ES-I3 (cell line): ENCODE data around the gene PABPN1L.

Source experiments
- H3K36me3 ChIP-seq: 2 replicates; pipeline ENCODE4 v1.6.1; 2013; ENCODE audit warnings: mild to moderate bottlenecking, low read length, control low read depth, moderate library complexity; ENCODE audit not compliant: insufficient read depth
- H3K4me1 ChIP-seq: 2 replicates; pipeline ENCODE4 v1.6.1; 2013; ENCODE audit warnings: mild to moderate bottlenecking, control low read depth, low read length; ENCODE audit not compliant: insufficient read depth
- H3K9ac ChIP-seq: 2 replicates; pipeline ENCODE4 v1.6.1; 2013; ENCODE audit warnings: low read depth, mild to moderate bottlenecking, low read length, moderate library complexity
- H3K9me3 ChIP-seq: 2 replicates; pipeline ENCODE4 v1.6.1; 2013; ENCODE audit warnings: mild to moderate bottlenecking, low read length, moderate library complexity; ENCODE audit not compliant: control insufficient read depth, insufficient read depth

The PABPN1L gene, protein sequence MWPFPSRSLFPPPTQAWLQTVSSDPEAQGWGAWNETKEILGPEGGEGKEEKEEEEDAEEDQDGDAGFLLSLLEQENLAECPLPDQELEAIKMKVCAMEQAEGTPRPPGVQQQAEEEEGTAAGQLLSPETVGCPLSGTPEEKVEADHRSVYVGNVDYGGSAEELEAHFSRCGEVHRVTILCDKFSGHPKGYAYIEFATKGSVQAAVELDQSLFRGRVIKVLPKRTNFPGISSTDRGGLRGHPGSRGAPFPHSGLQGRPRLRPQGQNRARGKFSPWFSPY

DNA sequence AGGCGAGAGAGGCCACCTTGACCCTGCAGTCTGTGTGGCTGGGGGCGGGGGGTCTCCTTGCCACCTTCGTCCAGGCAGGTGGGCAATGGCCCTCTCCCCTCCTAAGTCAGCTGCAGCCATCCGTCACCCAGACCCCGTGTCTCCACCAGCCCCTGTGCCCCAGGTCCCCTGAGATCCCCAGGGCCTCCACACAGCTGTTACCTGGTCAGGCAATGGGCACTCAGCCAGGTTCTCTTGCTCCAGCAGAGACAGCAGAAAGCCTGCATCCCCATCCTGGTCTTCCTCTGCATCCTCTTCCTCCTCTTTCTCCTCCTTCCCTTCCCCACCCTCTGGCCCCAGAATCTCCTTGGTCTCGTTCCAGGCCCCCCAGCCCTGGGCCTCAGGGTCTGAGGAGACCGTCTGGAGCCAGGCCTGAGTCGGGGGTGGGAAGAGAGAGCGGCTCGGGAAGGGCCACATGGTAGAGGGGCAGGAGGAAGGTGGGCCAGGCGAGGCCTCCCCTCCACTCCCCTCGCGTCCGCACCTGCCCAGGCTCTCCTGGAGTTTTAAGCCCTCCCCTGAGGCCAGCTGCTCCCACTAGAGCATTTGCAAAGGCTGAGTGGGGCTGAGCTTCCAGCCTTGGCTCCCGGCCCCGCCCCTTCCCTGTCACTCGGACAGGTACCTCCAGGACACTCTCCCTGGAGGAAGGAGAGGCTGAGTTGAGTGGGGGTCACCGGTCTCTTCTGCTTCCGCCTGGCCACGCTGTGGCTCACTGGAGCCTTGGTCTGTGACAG is at the start of gene PABPN1L:
Gene PABPN1L, minus strand, starts transcription at position 510 of the 770 bp plus-strand sequence. Its CDS starts 54 bp downstream, at position 456.
- no peak within 1 kb of the TSS for H3K9ac ChIP-seq
- no peaks in the 10 kb centered on the region for H3K9me3 ChIP-seq
- H3K36me3 ChIP-seq = no peaks in the 10 kb centered on the region
- H3K4me1 ChIP-seq = no peaks in the 10 kb centered on the region

DNA sequence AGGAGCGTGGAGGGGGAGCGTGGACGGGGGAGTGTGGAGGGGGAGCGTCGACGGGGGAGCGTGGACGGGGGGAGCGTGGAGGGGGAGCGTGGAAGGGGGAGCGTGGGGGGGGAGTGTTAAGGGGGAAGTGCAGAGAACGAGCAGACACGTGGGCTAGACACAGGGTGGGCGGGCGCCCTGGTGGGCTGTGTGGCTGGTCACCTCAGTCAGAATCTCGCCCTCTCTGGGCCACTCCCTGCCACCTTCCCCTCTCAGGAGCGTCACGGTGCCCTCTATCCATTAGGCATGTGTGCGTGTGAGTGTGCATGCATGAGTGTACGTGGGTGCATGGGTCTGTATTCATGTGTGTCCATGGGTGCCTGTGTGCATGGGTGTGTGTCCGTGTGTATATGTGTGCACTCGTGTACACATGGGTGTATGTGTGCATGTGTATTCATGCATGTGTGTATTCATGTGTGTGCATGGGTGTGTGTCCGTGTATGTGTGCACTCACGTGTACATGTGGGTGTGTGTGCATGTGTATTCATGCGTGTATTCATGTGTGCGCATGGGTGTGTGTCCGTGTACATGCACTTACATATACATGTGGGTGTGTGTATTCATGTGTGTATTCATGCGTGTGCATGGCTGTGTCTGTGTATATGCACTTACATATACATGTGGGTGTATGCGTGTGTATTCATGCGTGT is 49.3 kb upstream of the PABPN1L start:
- H3K4me1 ChIP-seq = no peaks in the 10 kb centered on the region; the same call in 1 of the 2 replicates
- no peaks in the 10 kb centered on the region; the same call in 1 of the 2 replicates for H3K9me3 ChIP-seq
- no peaks in the 10 kb centered on the region for H3K36me3 ChIP-seq

DNA sequence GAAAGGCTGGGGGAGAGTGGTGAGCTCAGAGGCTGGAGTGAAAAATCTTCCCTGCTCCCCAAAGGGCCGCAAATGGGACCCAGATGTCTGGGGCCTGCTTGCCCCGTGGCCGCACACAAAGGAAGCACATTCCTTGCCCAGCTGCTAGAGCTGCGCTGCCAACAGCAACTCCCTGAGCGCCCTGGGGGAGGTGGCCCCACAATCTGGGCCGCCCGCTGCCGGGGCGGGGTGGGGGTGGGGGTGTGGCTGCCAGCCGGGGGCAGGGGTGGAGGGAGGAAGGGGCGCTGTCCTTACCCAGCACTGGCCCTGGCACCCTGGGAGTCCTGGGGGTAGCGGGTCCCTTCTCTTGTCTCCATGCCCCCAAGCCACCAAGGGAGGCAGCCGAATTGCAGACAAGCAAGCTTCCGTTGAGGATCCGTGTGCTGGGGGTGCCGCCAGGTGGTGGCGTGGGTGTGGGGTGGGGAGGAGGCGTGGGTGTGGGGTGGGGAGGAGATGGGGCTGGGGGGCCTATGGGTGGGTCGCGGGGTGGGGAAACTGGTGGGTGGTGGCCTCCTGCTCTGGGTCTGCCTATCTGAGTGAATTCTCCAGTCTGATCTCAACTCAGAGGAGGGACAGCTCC is 48.4 kb upstream of the PABPN1L start:
- Histone ChIP-seq H3K9ac (no peak overlapping the region), H3K9me3 (no peaks in the 10 kb centered on the region; the same call in 1 of the 2 replicates), H3K36me3 (no peaks in the 10 kb centered on the region), H3K4me1 (no peaks in the 10 kb centered on the region; the same call in 1 of the 2 replicates)

More for the DNA sequence above, 49.3 kb upstream of the PABPN1L start:
- H3K9ac ChIP-seq = no peak overlapping the region

DNA sequence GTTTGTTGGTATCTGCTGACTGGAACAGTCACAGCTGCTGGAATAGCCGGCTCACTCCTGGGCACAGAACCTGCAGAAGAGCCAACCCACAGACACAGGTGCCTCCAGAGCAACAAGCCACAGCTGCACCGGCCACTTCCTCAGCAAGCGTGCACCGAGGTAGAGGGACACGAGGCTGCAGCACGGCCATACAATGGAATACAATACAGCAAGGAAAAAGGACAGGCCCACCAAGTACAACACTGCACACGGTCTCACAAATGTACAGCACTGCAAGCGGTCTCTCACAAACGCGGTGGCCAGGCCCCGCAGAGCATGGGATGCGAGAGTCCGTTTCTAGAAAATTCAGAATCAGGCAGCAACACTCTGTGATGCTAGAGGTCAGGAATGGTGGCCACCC is 47.4 kb upstream of the PABPN1L start:
- no peak overlapping the region for H3K9ac ChIP-seq
- H3K9me3 ChIP-seq = no peaks in the 10 kb centered on the region
- no peaks in the 10 kb centered on the region for H3K36me3 ChIP-seq
- H3K4me1 ChIP-seq = no peaks in the 10 kb centered on the region; the same call in 1 of the 2 replicates

DNA sequence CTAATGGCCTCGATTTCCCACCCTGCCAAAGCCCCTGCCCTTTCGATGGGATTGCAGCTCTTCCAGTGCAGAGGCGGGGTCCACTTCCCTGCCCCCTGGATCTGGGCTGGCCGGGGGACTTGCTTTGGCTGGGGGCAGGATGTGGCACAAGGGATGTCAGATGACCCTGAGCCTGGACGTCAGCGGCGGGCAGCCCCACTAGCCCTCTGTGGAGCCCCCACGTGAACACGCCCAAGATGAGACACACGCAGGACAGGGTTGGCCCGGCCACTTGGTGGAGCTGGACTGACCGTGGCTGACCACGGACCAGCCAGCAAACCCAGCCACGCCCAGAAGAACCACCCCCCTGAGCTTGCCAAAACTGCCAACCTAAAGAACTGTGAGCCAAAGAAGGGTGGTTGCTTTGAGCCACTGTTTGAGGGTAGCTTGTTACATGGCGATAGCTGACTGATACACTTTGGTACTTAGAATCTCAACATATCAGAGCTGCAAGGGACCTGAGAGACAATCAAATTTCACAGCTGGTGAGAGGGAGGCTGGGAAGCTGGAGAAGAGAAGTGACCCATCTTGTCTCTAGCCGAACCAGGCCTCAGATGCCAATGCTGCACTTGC is 46.6 kb upstream of the PABPN1L start:
- H3K36me3 ChIP-seq = no peaks in the 10 kb centered on the region
- no peaks in the 10 kb centered on the region; the same call in 1 of the 2 replicates for H3K4me1 ChIP-seq
- H3K9me3 ChIP-seq = no peaks in the 10 kb centered on the region
- no peak overlapping the region for H3K9ac ChIP-seq

DNA sequence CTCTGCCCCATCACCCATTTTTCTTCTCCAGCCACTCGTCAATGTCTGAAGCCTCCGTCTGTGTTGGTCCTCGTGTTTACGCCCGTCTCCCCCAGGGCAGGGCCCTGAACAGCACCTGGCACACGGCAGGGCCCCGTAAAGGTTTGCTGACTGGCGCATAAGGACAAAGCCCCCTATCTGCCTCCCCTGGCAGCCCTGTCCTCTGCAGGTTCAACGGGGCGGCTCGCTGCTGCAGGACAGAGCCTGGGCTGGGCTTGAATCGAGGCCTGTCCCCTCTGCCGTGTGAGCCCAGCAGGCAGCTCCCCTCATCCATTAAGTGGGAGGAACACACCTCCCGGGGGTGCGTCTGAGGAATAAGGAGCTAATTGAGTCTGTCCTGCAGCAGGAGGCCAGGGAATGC is 46.1 kb upstream of the PABPN1L start:
- Histone ChIP-seq H3K9me3 (no peaks in the 10 kb centered on the region), H3K9ac (no peak overlapping the region), H3K36me3 (no peaks in the 10 kb centered on the region), H3K4me1 (no peaks in the 10 kb centered on the region; the same call in 1 of the 2 replicates)

DNA sequence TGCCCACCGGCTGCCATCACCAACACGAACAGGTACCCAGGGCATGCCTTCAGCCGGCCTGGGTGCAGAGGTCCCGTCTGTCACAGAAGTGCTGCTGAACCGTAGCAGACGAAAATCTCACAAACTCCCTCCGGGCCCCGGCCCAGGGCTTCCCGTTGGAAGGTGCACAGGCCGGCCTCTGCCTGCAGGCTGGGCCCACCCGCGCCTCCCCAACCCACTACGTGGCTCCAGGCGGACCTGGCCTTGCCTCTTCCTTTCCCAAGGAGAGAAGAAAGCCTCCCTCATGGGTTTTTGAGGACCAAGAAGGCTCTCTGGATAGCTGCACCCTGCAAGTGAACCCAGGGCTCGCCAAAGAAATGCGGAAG is 45.5 kb upstream of the PABPN1L start:
- no peaks in the 10 kb centered on the region for H3K4me1 ChIP-seq
- H3K36me3 ChIP-seq = no peaks in the 10 kb centered on the region
- H3K9me3 ChIP-seq = no peaks in the 10 kb centered on the region
- no peak overlapping the region for H3K9ac ChIP-seq

DNA sequence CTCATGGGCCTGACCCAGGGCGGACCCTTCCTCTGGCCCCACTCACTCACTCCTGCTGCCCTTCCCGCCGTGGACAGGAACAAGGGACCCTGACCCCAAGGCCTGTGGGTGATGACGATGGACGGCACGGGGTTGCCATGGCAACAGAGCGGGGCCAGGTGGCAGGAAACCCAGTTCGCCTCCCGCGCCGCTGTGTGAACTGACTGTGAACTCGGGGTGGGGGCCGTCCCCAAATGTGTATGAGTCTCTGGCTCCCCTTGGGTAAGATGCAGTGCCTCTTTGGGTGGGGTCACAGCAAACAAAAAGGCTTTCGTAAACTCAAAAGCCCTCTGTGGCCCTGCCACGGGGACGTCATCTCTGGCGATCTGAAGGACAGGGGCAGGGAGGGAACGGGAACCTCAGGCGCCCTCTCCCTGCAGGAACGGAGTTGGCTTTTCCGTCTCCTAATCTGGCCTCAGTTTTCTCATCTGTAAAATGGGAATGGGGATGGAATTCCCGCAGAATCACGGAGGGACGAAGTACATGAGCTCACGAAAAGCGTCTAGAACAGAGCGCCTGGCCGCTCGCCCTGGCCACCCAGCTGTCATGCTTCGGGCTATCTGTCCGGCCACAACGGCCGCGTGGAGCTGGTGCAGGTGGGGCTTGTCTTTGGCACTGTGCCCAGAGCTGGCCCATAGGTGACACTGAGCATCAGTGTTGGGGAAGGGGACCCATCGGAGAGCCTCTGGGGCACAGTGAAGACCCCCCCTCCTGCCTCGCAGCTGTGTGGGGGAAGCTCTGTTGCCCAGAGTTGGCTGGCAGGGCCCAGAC is 44.9 kb upstream of the PABPN1L start:
- no peaks in the 10 kb centered on the region for H3K36me3 ChIP-seq
- no peaks in the 10 kb centered on the region for H3K4me1 ChIP-seq
- no peak overlapping the region for H3K9ac ChIP-seq
- H3K9me3 ChIP-seq = no peaks in the 10 kb centered on the region

DNA sequence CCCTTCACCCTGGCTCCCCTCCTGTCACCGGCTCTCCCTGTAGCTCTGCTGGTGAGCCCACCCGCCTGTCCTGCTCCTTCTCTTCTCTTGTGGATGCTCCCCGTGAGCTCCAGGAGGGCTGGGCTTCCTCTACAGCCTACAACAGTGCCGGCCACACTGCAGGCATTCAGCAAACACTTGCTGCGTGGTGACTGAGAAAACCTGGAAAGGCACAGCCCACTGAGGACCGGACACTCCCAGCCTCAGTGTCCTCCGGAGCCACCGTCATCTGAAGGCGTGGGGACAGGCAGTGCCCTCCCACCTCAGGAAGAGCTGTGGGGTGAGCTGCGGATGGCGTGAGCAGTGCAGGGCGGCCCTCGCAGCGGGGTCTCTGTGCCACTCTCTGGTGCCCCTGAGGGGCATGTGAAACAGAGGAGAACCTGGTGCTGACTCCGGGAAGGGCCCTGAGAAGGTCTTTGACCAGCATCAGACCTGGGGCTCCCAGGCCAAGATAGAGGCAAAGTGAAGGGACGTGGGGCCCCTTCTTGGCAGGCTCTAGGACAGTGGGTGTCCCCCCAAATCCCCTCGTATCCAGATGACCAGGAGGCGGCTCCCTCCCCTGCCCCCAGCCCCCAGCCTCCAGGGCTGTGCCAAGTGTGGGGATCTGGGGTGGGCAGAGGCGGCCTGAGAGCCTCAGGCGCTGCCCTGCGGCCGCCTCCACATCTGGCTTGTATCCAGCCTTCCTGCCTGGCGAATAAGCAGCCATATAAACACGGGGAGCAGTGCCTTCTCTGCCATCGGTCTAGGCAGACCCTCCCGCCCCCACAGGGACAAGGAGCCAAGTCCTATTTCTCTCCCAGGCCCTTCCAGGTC is 44.0 kb upstream of the PABPN1L start:
- H3K4me1 ChIP-seq = no peaks in the 10 kb centered on the region; the same call in 1 of the 2 replicates
- H3K9ac ChIP-seq = no peak overlapping the region
- no peaks in the 10 kb centered on the region for H3K36me3 ChIP-seq
- H3K9me3 ChIP-seq = no peaks in the 10 kb centered on the region

DNA sequence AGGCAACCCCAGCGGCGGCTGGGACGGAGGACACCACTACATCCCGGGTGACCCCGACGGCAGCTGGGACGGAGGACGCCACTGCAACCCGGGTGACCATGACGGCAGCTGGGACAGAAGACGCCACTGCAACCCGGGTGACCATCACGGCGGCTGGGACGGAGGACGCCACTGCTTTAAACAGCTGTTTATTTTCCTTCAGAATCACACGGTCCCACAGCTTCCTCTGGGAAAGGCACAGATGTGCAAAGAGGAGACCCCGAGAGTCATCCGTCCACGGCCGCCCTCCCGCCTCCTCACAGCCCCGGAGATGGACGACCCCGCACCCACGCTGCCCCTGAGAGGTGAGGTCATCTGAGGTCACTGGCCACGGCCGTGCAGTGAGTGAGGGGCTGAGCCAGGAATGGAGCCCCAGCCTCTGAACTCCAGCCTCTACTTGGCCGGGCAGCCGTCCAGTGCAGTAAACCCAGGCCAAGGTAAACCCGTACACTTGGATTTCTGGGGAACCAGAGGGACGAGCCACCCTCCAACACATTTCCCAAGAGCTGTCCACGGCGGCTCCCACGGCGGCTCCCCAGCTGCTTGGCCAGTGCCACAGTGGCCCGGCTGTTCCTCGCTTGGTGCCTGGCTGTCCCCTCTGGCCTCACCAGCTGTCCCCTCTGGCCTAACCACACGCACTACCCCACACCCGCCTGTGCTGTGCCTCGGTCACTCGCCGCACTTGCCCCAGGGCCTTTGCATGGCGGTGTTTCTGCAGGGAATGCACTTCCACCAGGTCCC is 43.2 kb upstream of the PABPN1L start:
- Histone ChIP-seq H3K9ac (no peak overlapping the region), H3K9me3 (no peaks in the 10 kb centered on the region), H3K36me3 (no peaks in the 10 kb centered on the region), H3K4me1 (no peaks in the 10 kb centered on the region; the same call in 1 of the 2 replicates)

DNA sequence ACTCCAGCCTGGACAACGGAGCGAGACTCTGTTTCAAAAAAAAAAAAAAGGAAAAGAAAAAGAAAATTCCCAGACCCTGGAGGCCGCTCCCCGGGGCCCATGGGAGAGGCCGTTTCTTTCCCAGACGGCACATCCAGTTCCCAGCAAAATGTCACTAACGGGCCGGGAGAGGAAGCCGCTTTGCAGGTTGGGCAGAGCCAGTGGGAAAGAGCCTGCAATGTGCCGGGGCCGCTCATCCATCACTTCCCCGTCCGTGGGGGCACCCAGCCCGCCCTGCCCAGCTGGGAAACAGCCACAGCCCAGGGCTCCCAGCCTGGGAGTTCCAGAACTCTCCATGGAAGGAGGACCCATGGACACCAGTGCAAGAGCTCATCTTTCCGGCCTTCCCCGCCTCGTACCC is 41.8 kb upstream of the PABPN1L start:
- H3K9me3 ChIP-seq = no peaks in the 10 kb centered on the region
- no peaks in the 10 kb centered on the region for H3K36me3 ChIP-seq
- no peak overlapping the region for H3K9ac ChIP-seq
- no peaks in the 10 kb centered on the region; the same call in 1 of the 2 replicates for H3K4me1 ChIP-seq

DNA sequence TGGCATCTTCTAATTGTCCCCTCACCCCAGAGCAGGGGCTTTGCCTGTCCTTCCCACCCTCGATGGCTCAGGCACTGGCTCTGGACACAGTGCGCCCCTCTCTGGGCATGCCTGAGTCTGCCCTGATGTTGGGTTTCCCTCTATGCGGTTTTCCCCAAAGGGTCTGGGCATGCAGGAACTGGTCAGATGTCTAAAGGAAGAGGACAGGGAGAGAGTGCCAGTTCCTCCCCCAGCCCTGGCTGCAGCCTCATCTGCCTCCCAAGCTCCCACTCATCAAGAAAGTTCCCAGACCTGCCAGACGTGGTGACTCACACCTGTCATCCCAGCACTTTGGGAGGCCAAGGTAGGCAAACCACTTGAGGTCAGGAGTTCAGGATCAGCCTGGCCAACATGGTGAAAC is 41.3 kb upstream of the PABPN1L start:
- Histone ChIP-seq H3K4me1 (no peaks in the 10 kb centered on the region; the same call in 1 of the 2 replicates), H3K9me3 (no peaks in the 10 kb centered on the region), H3K36me3 (no peaks in the 10 kb centered on the region), H3K9ac (no peak overlapping the region)
